A673 (cell line): ENCODE results near the gene MICAL3. TPM values are rescaled to one million over a fixed set of nuclear protein-coding genes. Genes with fewer than 3 reads are reported as not detected.

Experiments used
- BruUV-seq: library from RNA; stranded (reverse); fragments of 400-500 nt; replicated peaks from 2 replicates; lab custom pipeline; 2021; lab: Mats Ljungman, UMichigan
- CTCF ChIA-PET: fragments of 300-600 bp; sonication (Branson Sonifier 250); formaldehyde crosslinking; loops from one replicate; lab custom pipeline; 2022; ENCODE audit warnings: antibody characterized with exemption; lab: Charles Lee
- POLR2A ChIA-PET: fragments of 300-600 bp; sonication (Branson Sonifier 250); formaldehyde crosslinking; loops from one replicate; lab custom pipeline; 2022; ENCODE audit warnings: antibody characterized with exemption; ENCODE audit not compliant: low non-redundant PET; lab: Charles Lee
- DNase-seq: peaks from one replicate; pipeline ENCODE4 v3.0.0-alpha.2; 2015; ENCODE audit warnings: low spot score
- H3K27ac ChIP-seq: fragments of 200-600 bp; sonication (generic); 2 replicates; pipeline ENCODE4 v1.5.1; 2016; ENCODE audit warnings: mixed run types, low read depth, mild to moderate bottlenecking, mixed read lengths, antibody characterized with exemption, low read length; ENCODE audit not compliant: poor library complexity, severe bottlenecking
- H3K27me3 ChIP-seq: fragments of 200-600 bp; sonication (generic); replicated peaks from 2 replicates; pipeline ENCODE4 v1.6.1; 2017; ENCODE audit warnings: mixed run types, low read depth, mild to moderate bottlenecking, mixed read lengths, antibody characterized with exemption, low read length; ENCODE audit not compliant: insufficient read depth, poor library complexity
- H3K36me3 ChIP-seq: fragments of 200-600 bp; sonication (generic); 2 replicates; pipeline ENCODE4 v1.6.1; 2016; ENCODE audit warnings: mixed run types, mild to moderate bottlenecking, mixed read lengths, antibody characterized with exemption, low read length; ENCODE audit not compliant: insufficient read depth, poor library complexity, severe bottlenecking
- H3K4me1 ChIP-seq: fragments of 200-600 bp; sonication (generic); 2 replicates; pipeline ENCODE4 v1.6.1; 2017; ENCODE audit warnings: mixed run types, mild to moderate bottlenecking, mixed read lengths, antibody characterized with exemption, low read length; ENCODE audit not compliant: insufficient read depth, poor library complexity, severe bottlenecking
- H3K4me3 ChIP-seq: fragments of 200-600 bp; sonication (generic); 2 replicates; pipeline ENCODE4 v1.5.1; 2016; ENCODE audit warnings: low read depth, mixed run types, mild to moderate bottlenecking, mixed read lengths, low read length; ENCODE audit not compliant: poor library complexity, severe bottlenecking
- H3K9me3 ChIP-seq: fragments of 200-600 bp; sonication (generic); 2 replicates; pipeline ENCODE4 v1.6.1; 2016; ENCODE audit warnings: mixed run types, low read depth, mild to moderate bottlenecking, mixed read lengths, antibody characterized with exemption, low read length; ENCODE audit not compliant: poor library complexity, severe bottlenecking
- EZH2 ChIP-seq: fragments of 200-600 bp; sonication (generic); IDR thresholded peaks from 2 replicates; pipeline ENCODE4 v1.6.1; 2017; ENCODE audit warnings: borderline replicate concordance, low read depth, mild to moderate bottlenecking, mixed read lengths, antibody characterized with exemption, low read length; ENCODE audit not compliant: poor library complexity, severe bottlenecking
- intact Hi-C: fragments of 100-400 bp; cut with micrococcal nuclease; formaldehyde crosslinking; loops from one replicate; pipeline ENCODE4 v1.10.0; 2022; ENCODE audit not compliant: unreplicated experiment
- total RNA-seq: library from RNA; stranded (reverse); gene quantifications from 2 replicates; pipeline ENCODE4 v1.2.3, GENCODE V29; 2021
- TF ChIP-seq, protein P1 (sequence below): fragments of 300-800, 200-600 bp; sonication (generic); conservative IDR thresholded peaks from 2 replicates; pipeline ENCODE4 v1.5.1; 2017; ENCODE audit warnings: low read depth, mild to moderate bottlenecking, antibody characterized with exemption, low read length, moderate library complexity, mixed read lengths

The MICAL3 gene
- total RNA-seq, 1 experiment from 2014 or later: 63.6 TPM

DNA sequence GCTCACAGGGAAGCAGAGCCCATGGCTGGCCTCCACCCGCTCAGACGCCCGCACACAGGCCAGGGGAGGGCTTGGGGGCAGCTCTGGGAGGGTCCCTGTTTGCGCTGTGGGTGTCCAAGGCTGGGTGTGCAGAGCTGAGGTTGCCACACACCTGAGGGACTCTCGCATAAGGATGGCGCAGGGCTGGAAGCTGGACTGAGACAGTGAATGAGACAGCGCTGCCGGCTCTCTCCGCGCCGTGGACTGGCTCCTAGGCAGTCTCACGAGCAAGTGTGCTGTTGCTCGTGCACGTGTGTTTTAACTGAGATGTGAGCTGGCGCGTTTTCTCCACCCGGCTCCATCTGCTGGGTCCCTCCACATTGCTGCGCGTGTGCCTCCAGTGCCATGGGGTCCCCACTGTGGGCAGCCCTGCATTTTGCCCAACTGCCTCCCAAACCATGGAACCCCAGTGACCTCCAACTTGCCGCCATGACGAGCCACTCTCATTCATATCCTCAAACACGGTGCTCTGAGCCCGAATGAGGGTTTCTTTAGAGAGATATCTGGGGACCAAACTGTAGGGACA, 245.9 kb downstream of the MICAL3 start:
- intact Hi-C loops: no loop called here
- Histone ChIP-seq H3K27ac (no peak overlapping the region), H3K36me3 (no peaks in the 10 kb centered on the region), H3K9me3 (no peaks in the 10 kb centered on the region), H3K27me3 (no peaks in the 10 kb centered on the region), H3K4me3 (no peak overlapping the region), H3K4me1 (peaks cover 26% of the 10 kb centered on the region)
- ChIA-PET POLR2A (no interaction called here), CTCF (no interaction called here)
- no peak for TF ChIP-seq EZH2
- TF ChIP-seq, protein P1, sequence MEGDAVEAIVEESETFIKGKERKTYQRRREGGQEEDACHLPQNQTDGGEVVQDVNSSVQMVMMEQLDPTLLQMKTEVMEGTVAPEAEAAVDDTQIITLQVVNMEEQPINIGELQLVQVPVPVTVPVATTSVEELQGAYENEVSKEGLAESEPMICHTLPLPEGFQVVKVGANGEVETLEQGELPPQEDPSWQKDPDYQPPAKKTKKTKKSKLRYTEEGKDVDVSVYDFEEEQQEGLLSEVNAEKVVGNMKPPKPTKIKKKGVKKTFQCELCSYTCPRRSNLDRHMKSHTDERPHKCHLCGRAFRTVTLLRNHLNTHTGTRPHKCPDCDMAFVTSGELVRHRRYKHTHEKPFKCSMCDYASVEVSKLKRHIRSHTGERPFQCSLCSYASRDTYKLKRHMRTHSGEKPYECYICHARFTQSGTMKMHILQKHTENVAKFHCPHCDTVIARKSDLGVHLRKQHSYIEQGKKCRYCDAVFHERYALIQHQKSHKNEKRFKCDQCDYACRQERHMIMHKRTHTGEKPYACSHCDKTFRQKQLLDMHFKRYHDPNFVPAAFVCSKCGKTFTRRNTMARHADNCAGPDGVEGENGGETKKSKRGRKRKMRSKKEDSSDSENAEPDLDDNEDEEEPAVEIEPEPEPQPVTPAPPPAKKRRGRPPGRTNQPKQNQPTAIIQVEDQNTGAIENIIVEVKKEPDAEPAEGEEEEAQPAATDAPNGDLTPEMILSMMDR: no peak
- DNase-seq: no peak
- BruUV-seq: no TSS peak

DNA sequence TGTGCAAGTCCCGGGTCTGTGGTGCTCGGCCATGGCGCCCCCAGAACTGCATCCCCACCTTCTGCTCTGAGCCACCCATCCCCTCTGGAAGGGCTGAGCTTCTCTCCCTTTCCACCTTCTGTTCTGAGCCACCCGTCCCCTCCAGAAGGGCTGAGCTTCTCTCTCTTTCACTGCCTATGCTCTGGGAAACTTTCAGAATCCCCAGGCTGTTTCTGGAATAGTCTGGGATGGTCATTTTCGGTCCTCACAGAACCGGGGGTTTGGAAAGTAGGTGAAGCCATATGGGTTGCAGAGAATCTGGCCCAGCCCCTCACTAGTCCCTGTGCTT, 246.7 kb downstream of the MICAL3 start:
- intact Hi-C loops: no loop called here
- no peak for DNase-seq
- no TSS peak for BruUV-seq
- Histone ChIP-seq H3K27me3 (no peaks in the 10 kb centered on the region), H3K4me3 (no peak overlapping the region), H3K27ac (no peak overlapping the region), H3K9me3 (no peaks in the 10 kb centered on the region), H3K36me3 (no peaks in the 10 kb centered on the region), H3K4me1 (peaks cover 26% of the 10 kb centered on the region)
- POLR2A ChIA-PET: no interaction called here
- TF ChIP-seq EZH2: no peak
- TF ChIP-seq, protein P1: no peak
- CTCF ChIA-PET: interaction anchor here (0.5 kb wide), 1 partner anchor 218 kb away, joined by 13 read pairs; no protein-coding TSS in a partner anchor

DNA sequence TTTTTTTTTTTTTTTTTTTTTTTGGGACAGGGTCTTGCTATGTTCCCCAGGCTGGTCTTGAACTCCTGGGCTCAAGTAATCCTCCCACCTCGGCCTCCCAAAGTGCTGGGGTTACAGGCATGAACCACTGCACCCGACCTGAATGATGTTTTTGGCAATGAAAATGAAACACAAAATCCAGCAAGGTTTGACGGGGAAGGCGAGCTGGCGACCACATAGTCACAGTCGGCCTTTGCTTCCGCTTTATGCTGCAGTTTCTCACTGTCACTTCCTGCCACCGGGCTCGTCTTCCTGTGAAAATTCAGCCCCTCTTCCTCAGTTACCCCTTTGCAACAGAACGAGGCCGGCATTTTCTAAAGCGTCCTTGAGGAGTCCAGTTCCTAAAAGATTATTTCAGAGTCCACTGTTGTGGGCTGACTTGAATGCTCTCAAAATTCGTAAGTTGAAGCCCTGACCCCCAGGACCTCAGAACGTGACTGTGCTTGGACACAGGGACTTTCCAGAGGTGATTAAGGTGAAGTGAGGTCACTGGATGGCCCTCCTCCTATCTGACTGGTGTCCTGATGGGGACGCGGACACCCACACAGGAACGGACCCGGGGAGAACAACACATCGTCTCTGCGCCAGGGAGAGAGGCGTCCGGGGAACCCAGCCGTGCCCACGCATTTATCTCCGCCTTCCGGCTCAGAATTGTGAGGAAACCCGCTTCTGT, 247.2 kb downstream of the MICAL3 start:
- ChIA-PET CTCF (interaction anchor here (0.5 to 0.6 kb wide), 2 partner anchors 8 to 218 kb away, joined by 4 to 13 read pairs; no protein-coding TSS in a partner anchor), POLR2A (interaction anchor here (0.7 kb wide), 1 partner anchor 144 kb away, joined by 21 read pairs; no protein-coding TSS in a partner anchor)
- Histone ChIP-seq H3K27me3 (no peaks in the 10 kb centered on the region), H3K36me3 (no peaks in the 10 kb centered on the region), H3K4me1 (peaks cover 25% of the 10 kb centered on the region), H3K4me3 (no peak overlapping the region), H3K27ac (no peak overlapping the region), H3K9me3 (no peaks in the 10 kb centered on the region)
- BruUV-seq: no TSS peak
- intact Hi-C loops: no loop called here
- TF ChIP-seq EZH2: no peak
- TF ChIP-seq, protein P1: no peak
- no peak for DNase-seq
